Skin of body (tissue), 2 donors: ENCODE measurements around the gene FLT3LG. TPM values are rescaled to one million over a fixed set of nuclear protein-coding genes. Genes with fewer than 3 reads are reported as not detected.
"Not testable (repeated sequence)": the region's sequence is repeated elsewhere in the genome, so short reads cannot be mapped to it uniquely, and the experiment has no call there.

ENCODE experiments used
- DNase-seq: peaks from one replicate; lab custom pipeline; 2025; lab: John Stamatoyannopoulos, UW
- total RNA-seq: library from RNA; depleted of rRNA; stranded (reverse); fragments of >200 nt; gene quantifications from one replicate; pipeline ENCODE4 v1.2.3, GENCODE V29; 2014

FLT3LG gene
- total RNA-seq, 1 donor from 2014 or later = 1.3 TPM

GRCh38 chr19:49440439-49441209 lies 33.4 kb upstream of the FLT3LG start:
- DNase-seq = no peak

GRCh38 chr19:49441210-49441959 lies 32.6 kb upstream of the FLT3LG start, which contains the start of gene SLC17A7:
TSS of gene SLC17A7 (minus strand) at chr19:49441527. CDS start at chr19:49441379, 148 bp downstream.
- DNase-seq = no peak

GRCh38 chr19:49441960-49442350 lies 32.1 kb upstream of the FLT3LG start:
- DNase-seq = no peak

DNA sequence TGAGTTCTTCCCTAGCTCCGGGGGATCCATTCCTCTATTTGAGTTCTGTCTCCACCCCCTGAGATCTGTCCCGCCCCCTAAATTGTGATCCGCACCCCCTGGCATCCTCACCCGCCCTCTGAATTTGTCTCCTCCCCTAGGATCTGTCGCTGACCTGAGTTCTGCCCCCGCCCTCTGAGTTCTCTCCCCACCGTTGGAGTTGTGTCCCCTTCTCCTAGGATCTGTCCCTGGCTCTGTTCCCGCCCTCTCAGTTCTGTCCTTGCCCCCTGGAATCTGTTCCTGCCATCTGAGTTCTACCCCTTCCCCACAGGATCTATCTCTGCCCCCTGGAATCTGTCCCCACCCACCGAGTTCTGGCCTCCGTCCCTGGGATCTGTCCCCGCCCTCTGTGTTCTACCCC lies 31.7 kb upstream of the FLT3LG start:
- DNase-seq = no peak

- DNase-seq = peak; percentile 85
Observed at GRCh38 chr19:49442771-49443365, 31.1 kb upstream of the FLT3LG start.

GRCh38 chr19:49443366-49444099 lies 30.5 kb upstream of the FLT3LG start:
- DNase-seq = peak; percentile 97

- DNase-seq = not testable (repeated sequence)
Observed at GRCh38 chr19:49444100-49444700, 29.8 kb upstream of the FLT3LG start.

GRCh38 chr19:49445997-49446396 lies 28.0 kb upstream of the FLT3LG start:
- no peak for DNase-seq

DNA sequence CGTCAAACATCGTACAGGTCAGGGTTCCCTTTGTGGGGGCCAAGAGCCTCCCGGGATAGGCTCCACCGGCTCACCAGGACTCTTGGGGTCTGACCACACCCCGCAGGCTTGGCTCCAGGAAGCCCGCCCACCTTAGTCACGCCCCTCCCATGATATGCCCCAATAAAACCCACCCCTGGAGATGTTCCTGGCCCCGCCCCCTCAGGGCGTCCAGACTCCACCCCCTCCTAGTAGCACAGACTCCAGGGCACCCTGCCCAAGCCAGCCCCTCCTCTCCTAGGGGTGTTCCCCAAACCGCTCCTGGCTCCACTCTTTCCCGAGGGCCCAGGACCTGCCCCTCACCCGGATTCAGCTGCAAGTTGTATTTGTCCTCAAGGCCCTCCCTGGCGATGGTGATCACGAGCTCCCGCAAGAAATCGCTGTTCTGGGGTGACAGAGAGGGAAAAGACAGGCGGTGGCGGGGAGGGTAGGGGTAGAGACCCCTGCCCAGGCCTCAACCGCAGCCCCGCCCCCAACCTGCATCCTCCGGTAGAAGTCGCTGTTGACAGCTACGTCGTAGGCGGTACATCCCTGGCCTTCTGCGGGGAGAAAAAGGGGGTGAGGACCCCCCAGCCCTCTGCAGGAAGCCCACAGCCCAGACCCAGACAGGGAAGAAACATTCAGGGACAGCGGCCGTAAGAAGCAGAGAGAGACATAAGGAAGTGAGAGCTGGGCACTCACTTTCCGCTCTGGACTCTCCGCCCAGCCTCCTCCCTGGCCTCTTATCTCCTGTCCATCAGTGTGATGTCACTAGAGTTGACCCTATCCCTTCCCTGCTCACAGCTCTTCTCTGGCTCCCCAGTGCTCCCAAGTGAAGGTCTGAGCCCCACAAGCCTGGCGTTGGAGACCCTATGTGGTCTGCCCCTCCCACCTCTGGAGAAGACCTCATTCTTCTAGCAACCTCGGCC lies 26.3 kb upstream of the FLT3LG start:
- no peak for DNase-seq

DNA sequence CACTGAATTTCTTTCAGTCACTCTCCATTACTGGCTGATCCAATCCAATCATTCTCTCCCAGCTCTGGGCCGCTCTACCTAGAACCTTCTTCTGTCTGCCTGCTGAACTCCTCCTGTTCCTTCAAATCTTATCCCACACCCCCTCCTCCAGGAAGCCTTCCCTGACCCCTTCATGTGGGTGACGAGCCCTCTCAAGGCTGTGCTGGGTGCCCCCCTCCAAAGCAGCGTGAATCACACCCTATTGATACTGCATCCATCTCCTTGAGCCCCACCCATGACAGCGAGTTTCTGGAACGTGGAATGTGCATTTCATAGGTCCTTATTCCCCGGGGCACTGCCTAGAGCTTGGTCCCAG lies 25.6 kb upstream of the FLT3LG start:
- DNase-seq = no peak

GRCh38 chr19:49450405-49450804 lies 23.6 kb upstream of the FLT3LG start:
- no peak for DNase-seq

DNA sequence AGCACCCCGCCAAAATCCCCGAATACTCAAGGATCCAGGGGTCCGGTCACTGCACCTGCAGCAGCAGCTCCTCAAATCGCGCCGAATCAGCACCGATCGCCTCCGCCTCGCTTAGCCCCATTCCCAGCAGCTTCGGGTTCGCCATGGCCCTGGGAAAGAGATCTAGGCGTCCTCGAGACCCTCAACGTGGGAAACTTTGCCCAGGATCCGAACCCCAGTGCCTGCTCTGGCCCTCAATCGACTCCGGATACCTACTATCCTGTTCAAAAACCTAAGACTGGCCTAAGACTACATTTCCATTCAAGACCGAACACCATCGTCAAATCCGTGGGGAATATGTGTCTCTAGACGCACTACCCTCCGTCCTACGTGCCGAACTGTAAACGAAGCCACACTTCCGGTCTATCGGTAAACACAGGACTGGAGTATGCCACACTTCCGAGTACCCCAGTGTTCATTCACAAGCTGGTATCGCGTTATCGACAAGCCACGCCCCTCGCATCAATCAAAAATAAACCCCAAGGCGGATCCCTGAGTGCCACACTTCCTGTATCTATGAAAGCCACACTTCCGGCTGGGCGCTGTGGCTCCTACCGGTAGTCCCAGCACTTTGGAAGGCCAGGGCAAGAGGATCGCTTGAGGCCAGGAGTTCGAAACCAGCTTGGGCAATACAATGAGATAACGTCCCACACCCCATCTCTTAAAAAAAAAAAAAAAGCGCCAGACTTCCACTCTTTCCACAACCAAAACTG lies 22.4 kb upstream of the FLT3LG start, which contains the start of gene PIH1D1:
Gene PIH1D1, minus strand, starts transcription at position 385 of the 752 bp plus-strand sequence. Its CDS starts 240 bp downstream, at position 145.
- DNase-seq = peak; percentile 100

- DNase-seq = peak; percentile 99
Observed at GRCh38 chr19:49453013-49453756, 20.8 kb upstream of the FLT3LG start, which contains the start of gene ALDH16A1. TSS of gene ALDH16A1 (plus strand) at chr19:49453225. CDS start at chr19:49453332, 107 bp downstream.

GRCh38 chr19:49453757-49454240 lies 20.2 kb upstream of the FLT3LG start:
- DNase-seq = no peak

DNA sequence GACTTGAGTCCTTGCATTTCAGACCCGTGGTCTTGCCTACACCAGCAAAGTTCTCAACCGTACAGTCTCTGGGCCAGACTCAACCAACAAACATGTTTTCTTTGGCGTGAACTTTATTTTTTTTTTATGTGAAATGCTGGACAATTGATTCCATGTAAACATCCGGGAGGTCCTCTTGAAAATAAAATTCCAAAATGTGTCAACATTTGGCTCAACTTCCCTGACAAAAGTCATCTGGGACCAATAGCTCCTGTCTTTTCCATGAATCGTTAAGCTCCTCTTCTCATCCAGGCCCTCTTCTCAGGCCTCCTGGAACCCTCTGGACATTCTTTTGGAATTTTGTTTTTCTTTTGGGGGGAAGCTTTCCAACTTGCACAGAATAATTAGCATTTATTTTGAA lies 18.2 kb upstream of the FLT3LG start:
- DNase-seq = peak; percentile 82

DNA sequence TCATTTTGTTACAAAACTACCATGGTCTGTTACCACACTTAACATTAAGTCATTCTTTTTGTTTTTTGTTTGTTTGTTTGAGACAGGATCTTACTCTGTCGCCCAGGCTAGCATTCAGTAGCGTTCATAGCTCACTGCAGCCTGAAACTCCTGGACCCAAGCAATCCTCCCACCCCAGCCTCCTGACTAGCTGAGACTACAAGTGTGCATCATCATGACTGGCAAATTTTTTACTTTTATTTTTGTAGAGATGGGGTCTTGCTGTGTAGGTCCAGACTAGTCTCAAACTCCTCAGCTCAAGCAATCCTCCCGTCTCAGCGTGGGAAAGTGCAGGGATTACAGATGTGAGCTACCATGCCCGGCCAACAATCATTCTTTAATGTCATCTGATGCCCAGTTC lies 17.7 kb upstream of the FLT3LG start:
- DNase-seq = no peak

GRCh38 chr19:49458567-49458903 lies 15.5 kb upstream of the FLT3LG start:
- no peak for DNase-seq

DNA sequence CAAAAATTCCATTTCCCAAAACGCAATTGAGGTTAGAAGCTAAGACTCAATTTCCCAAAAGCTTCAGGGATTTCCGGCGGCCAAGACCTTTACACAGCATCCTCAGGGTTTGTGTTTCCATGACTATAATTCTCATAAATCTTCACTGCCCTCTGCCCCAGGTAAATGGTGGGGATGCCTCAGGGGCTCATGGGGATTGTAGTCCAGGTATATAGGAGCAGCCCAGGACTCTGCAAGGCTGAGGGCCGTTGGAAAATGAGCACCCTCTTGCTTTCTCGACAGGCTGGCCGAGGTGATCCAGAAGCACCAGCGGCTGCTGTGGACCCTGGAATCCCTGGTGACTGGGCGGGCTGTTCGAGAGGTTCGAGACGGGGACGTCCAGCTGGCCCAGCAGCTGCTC lies 14.6 kb upstream of the FLT3LG start:
- DNase-seq = no peak
